HG02938 (cell line): ENCODE data around the gene PLOD2.

ENCODE experiments used
- ATAC-seq: cut with Tn5 transposase; IDR thresholded peaks from one replicate; pipeline ENCODE4 v1.9.1; 2021; ENCODE audit warnings: mild to moderate bottlenecking, moderate library complexity; ENCODE audit not compliant: unreplicated experiment

The PLOD2 gene

GRCh38 chr3:146101538-146101937 lies 59.4 kb downstream of the PLOD2 start:
- no peak for ATAC-seq

- ATAC-seq = no peak
Observed at GRCh38 chr3:146100825-146101444, 60.0 kb downstream of the PLOD2 start.

DNA sequence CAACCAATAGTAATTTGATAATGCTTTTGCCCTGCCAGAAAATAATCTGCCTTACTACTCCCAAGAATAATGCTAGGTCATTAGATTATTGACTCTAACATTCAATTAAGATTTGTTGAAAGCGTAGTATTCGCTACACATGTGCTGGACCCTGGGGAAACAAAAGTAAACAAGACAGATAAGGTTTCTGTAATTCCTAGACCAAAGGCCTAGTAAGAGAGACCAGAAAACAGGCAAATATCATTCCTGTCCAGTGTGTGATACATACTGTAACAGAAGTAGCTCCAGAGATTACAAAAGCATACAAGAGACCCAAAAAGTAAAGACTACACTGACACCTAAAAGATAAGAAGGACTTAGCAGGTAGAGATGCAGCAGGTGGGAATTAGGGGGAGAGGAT lies 60.8 kb downstream of the PLOD2 start:
- no peak for ATAC-seq

- no peak for ATAC-seq
Observed at GRCh38 chr3:146099316-146099715, 61.7 kb downstream of the PLOD2 start.

DNA sequence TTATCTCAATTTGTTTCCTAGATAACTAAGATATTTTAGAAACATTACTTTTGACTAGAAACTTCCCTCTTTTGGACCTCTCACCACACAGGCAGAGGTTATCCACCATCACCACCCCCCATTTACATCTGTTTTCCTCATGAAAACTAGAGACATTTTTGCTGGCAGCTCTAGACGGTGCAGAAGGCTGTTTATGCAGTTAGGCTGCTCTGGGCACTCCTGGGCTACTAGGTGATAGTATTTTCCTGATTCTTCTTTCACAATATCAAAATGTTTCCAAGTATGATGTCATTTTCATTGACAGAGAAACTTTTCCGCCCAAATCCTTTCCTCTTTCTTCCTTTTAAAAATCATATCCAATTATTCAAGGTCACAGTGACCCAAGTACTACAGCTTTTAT lies 67.1 kb downstream of the PLOD2 start:
- no peak for ATAC-seq

DNA sequence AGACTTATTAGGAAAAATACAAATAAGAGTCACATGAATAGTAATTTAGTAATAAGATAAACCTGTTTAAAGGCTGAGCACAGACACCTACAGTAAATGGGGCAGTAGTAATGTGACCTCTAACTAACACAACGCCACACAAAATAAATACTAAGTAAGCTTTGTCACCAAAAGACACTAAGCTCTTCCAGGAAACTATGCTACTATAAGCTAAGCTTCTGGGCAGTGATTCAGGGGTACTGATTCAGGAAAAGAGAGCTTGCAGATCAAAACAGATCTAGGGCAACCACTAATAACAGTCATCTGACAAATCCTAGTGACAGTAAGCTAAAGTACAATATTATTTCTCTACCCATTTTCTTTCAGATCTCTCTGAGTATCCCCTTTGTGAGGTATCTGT lies 68.8 kb downstream of the PLOD2 start:
- no peak for ATAC-seq

GRCh38 chr3:146091397-146091796 lies 69.6 kb downstream of the PLOD2 start:
- no peak for ATAC-seq

- ATAC-seq = no peak
Observed at GRCh38 chr3:146090521-146090920, 70.5 kb downstream of the PLOD2 start.

- ATAC-seq = no peak
Observed at GRCh38 chr3:146088840-146089239, 72.1 kb downstream of the PLOD2 start.

- ATAC-seq = no peak
Observed at GRCh38 chr3:146087116-146087515, 73.9 kb downstream of the PLOD2 start.

DNA sequence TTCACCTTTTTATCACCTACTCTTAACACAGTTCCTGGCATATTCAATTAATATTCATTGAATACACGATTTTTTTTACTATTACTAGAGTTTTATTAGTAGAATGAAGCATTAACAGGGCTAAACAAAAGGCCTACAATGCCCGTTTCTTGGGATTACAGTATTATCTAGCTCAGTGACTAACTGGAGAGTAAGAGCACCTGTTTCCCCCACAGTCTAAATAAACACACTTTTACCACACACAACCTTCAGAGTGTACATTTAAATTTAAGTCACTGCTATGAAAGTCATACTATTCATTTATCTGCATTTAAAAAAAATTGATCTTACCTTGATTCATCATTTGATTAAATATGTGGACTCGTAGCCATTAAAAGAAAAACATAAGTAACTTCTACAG lies 74.8 kb downstream of the PLOD2 start:
- ATAC-seq = no peak

GRCh38 chr3:146085678-146086077 lies 75.3 kb downstream of the PLOD2 start:
- ATAC-seq = no peak

GRCh38 chr3:146080578-146080977 lies 80.4 kb downstream of the PLOD2 start:
- ATAC-seq = no peak

- ATAC-seq = no peak
Observed at GRCh38 chr3:146078031-146078430, 83.0 kb downstream of the PLOD2 start.

GRCh38 chr3:146077181-146077580 lies 83.8 kb downstream of the PLOD2 start:
- ATAC-seq = no peak

- no peak for ATAC-seq
Observed at GRCh38 chr3:146072824-146073223, 88.2 kb downstream of the PLOD2 start.

- no peak for ATAC-seq
Observed at GRCh38 chr3:146072061-146072460, 88.9 kb downstream of the PLOD2 start.

- ATAC-seq = no peak
Observed at GRCh38 chr3:146071632-146072031, 89.4 kb downstream of the PLOD2 start.

DNA sequence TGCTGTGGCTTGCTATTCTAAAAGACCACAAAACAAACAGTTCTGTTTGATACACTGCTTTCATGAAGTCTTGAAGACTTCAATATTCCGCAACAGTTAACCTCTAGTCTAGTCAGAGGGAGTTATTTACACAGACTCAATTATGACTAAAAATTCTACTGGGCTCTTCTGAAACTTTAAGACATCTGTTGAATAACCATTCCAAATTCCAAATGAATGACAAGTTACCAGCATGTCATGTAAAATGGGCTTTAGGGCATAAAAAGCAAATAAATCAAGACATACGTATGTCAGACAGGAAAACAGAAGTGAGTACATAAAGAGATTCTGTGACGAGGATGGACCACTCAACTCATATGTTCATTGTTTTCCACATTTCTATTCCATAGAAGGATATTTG lies 93.9 kb downstream of the PLOD2 start:
- ATAC-seq = no peak

DNA sequence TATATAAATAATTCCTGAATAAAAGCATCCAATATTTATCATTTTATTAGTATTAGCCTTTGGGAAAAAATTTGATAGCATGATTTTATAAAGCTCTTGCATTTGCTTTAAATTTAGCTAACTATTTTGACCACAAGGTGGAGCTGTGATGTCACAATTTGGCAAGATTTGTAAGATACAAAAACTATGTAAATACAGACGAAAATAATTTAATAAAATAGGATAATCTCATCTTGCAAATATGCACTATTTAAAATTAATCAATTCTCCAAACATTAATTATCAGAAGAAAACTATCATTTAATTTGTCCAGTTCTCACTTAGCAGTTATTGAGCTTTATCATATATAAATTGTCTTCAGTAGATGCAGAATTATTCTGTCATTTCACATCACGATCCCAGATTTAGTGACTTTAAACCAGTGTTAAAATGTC lies 95.4 kb downstream of the PLOD2 start:
- ATAC-seq = no peak

DNA sequence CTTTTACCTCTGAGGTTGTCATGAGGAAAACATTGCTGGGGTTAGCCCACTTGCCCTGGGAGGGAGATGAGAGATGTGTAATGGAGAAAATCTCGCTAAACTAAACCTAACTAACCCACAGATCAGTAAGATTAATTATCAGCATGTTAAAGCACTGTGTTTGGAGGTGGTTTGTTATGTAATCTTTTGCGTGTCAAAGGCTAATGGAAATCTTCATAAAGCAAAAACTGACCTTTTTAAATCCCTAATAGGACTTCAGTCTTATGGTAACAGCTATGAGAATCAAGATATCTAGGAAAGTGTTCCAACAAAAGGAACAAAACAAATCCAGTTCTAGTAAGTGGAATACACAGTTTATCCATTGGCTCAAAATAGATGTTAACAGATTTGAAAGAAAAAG lies 102.7 kb downstream of the PLOD2 start:
- no peak for ATAC-seq

- no peak for ATAC-seq
Observed at GRCh38 chr3:146052791-146053310, 108.1 kb downstream of the PLOD2 start.
